ENCODE results near the gene FASTKD3.

- TF ChIP-seq POLR2A (IDR thresholded peaks at IDR 0.05) (no peak), CTCF (IDR thresholded peaks at IDR 0.05) (no peak)
Observed at GRCh38 chr5:7852988-7853387, 15.8 kb downstream of the FASTKD3 start.
